ENCODE measurements around the gene CLCN7. TPM values are rescaled to one million over a fixed set of nuclear protein-coding genes. Genes with fewer than 3 reads are reported as not detected.

CLCN7 gene
- total RNA-seq, 4 donors from 2014 or later, result 57.6 to 171 (median 95.0) TPM

DNA sequence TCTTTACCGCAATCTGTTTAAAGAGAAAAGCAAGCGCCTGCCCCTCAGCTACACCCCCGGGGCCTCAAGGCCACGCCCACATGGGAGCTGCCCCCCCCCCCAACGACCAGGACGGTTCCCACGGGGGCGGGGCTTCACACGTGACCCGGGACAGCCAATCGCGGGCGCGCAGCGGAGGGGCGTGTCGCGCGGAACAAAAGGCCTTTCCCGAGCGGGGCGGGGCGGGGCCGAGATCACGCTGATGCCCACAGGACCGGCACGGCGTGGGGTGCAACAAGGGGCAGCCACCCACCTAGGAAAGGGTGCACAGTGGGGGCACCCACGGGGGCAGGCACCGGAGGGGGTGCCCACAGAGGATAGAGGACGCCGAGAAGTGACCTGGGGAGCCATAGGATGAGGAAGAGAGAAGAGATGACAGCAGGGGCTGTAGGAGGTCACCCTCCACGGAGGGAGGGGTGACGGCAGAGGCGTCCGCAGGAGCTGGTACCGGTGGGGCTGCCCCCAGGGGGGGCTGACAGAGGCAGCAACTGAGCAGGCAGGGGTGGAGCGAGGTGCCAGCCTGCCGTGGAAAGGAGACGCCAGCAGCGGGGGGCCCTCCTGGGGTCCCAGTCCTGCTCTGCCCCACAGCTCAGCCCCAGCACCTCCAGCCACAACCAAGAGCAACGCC lies 66.5 kb downstream of the CLCN7 start:
- Histone ChIP-seq H3K4me1 (peaks cover 5 to 23% (median 11%) of the 10 kb centered on the region in 4 donors), H3K4me3 (peak overlapping the region; percentile 25 to 51 (median 40)), H3K27me3 (no peaks in the 10 kb centered on the region), H3K27ac (peak overlapping the region; percentile 58 to 75 (median 66)), H3K36me3 (no peaks in the 10 kb centered on the region), H3K9me3 (no peaks in the 10 kb centered on the region)
- in situ Hi-C loops (cut with MboI; ENCODE audit: low pct_ligation_motif_present in 1 of 4, low pct_unique_long_range_greater_than_20kb in 1 of 4, low sequenced_read_pairs in 3 of 4), result no loop called here
- WGBS, 2 donors (ENCODE audit: low coverage in 1 of 2), result 3 to 5% methylated on average over 5 to 41 of the region's 42 CpGs
- intact Hi-C loops (cut with DNase I; ENCODE audit: low total_unique reads), result no loop called here
- TF ChIP-seq POLR2AphosphoS5 (IDR thresholded peaks at IDR 0.05) (peak in 1 of 3 donors; percentile 44), POLR2A (IDR thresholded peaks at IDR 0.05) (no peak)
- DNase-seq, result peak; percentile 96

DNA sequence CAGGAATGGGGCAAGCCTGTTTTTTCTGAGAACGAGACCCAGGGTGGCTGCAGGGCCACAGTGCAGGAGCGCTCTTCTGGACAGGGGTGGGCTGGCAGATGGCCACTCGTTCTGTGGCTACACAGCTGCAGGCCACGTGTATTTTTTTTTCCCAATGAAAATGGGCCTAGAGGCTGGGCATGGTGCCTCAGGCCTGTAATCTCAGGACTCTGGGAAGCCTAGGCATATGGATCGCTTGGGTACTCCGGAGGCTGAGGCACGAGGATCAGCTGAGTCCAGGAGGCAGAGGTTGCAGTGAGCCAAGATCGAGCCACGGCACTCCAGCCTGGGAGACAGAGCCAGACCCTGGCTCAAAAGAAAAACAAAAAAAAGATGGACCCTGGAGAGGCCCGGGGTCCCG lies 67.1 kb downstream of the CLCN7 start:
- H3K9me3 ChIP-seq, result no peaks in the 10 kb centered on the region
- peaks cover 0 to 5% (median 0%) of the 10 kb centered on the region in 4 donors for H3K36me3 ChIP-seq
- H3K4me1 ChIP-seq, result peaks cover 5 to 17% (median 11%) of the 10 kb centered on the region in 4 donors
- peak overlapping the region; percentile 7 to 75 (median 66) for H3K27ac ChIP-seq
- TF ChIP-seq, protein P1, sequence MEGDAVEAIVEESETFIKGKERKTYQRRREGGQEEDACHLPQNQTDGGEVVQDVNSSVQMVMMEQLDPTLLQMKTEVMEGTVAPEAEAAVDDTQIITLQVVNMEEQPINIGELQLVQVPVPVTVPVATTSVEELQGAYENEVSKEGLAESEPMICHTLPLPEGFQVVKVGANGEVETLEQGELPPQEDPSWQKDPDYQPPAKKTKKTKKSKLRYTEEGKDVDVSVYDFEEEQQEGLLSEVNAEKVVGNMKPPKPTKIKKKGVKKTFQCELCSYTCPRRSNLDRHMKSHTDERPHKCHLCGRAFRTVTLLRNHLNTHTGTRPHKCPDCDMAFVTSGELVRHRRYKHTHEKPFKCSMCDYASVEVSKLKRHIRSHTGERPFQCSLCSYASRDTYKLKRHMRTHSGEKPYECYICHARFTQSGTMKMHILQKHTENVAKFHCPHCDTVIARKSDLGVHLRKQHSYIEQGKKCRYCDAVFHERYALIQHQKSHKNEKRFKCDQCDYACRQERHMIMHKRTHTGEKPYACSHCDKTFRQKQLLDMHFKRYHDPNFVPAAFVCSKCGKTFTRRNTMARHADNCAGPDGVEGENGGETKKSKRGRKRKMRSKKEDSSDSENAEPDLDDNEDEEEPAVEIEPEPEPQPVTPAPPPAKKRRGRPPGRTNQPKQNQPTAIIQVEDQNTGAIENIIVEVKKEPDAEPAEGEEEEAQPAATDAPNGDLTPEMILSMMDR (IDR thresholded peaks at IDR 0.05), result no peak
- TF ChIP-seq POLR2AphosphoS5 (IDR thresholded peaks at IDR 0.05), result no peak
- TF ChIP-seq EP300 (IDR thresholded peaks at IDR 0.05; ENCODE audit: low read depth), result no peak
- TF ChIP-seq POLR2A (IDR thresholded peaks at IDR 0.05), result no peak
- in situ Hi-C loops (cut with MboI; ENCODE audit: low pct_ligation_motif_present in 1 of 4, low pct_unique_long_range_greater_than_20kb in 1 of 4, low sequenced_read_pairs in 3 of 4) (no loop called here), intact Hi-C loops (cut with DNase I; ENCODE audit: low total_unique reads) (no loop called here)
- no peaks in the 10 kb centered on the region for H3K27me3 ChIP-seq
- no peak for DNase-seq
- peak overlapping the region in 3 of 4 donors; percentile 37 to 51 (median 43) for H3K4me3 ChIP-seq
- WGBS, 2 donors (ENCODE audit: low coverage in 1 of 2), result 25% methylated on average over 11 of the region's 11 CpGs; no CpG with 5 or more reads in 1 of the 2 donors

DNA sequence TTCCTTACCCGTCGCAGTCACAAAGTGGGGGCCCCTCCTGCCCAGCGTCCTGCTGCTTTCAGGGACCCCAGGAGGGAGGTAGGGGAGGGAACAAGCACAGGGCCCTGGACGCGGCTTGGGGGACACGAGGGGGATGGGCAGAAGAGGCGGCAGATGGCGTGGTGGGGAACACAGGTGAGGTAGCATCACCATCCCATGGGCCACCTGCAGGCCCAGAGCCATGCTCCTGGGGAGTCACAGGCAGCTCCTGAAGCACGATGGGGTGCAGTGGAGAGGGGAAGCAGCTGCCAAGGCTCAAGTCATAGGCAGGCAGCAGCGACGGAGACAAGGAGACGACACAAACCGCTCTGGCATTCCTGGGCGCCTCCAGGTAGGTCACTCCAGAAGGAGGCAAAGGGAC lies 71.1 kb downstream of the CLCN7 start:
- intact Hi-C loops (cut with DNase I; ENCODE audit: low total_unique reads), result no loop called here
- WGBS, 2 donors (ENCODE audit: low coverage in 1 of 2), result 84 to 91% methylated on average over 9 to 14 of the region's 14 CpGs

DNA sequence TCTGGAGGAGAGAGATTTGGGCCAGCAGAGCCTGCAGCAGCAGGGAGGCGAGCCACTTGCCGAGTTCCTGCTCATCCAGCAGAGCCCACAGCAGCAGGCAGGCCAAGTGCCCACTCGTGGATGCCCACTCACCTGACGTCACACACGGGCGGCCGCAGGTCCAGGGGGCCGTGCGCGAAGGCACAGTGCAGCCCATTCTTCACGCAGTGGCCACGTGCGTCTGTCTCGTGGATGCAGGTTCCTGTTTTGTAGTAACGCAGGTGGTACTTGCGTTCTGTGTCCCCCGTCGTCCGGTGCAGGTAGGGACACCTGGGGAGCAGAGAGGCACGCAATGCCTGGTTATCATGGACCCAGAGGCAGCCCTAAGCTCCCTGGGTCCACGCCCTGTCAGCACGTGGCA lies 71.8 kb downstream of the CLCN7 start:
- no peak overlapping the region for H3K4me3 ChIP-seq
- H3K36me3 ChIP-seq, result peaks cover 0 to 41% (median 11%) of the 10 kb centered on the region in 4 donors
- H3K27ac ChIP-seq, result no peak overlapping the region
- 88 to 92% methylated on average over 4 to 22 of the region's 22 CpGs for WGBS, 2 donors (ENCODE audit: low coverage in 1 of 2)
- no peaks in the 10 kb centered on the region for H3K9me3 ChIP-seq
- no peaks in the 10 kb centered on the region for H3K27me3 ChIP-seq
- in situ Hi-C loops (cut with MboI; ENCODE audit: low pct_ligation_motif_present in 1 of 4, low pct_unique_long_range_greater_than_20kb in 1 of 4, low sequenced_read_pairs in 3 of 4) (no loop called here), intact Hi-C loops (cut with DNase I; ENCODE audit: low total_unique reads) (no loop called here)
- TF ChIP-seq POLR2AphosphoS5 (IDR thresholded peaks at IDR 0.05) (no peak), EP300 (IDR thresholded peaks at IDR 0.05; ENCODE audit: low read depth) (no peak), POLR2A (IDR thresholded peaks at IDR 0.05) (no peak)
- TF ChIP-seq, protein P1 (IDR thresholded peaks at IDR 0.05), result no peak
- H3K4me1 ChIP-seq, result peaks cover 0 to 6% (median 3%) of the 10 kb centered on the region in 4 donors
- no peak for DNase-seq

More for the DNA sequence above, 71.1 kb downstream of the CLCN7 start:
- in situ Hi-C loops (cut with MboI; ENCODE audit: low pct_ligation_motif_present in 1 of 4, low pct_unique_long_range_greater_than_20kb in 1 of 4, low sequenced_read_pairs in 3 of 4), result no loop called here
- Histone ChIP-seq H3K4me1 (peaks cover 5 to 12% (median 9%) of the 10 kb centered on the region in 4 donors), H3K9me3 (no peaks in the 10 kb centered on the region), H3K27ac (no peak overlapping the region), H3K4me3 (no peak overlapping the region), H3K27me3 (no peaks in the 10 kb centered on the region), H3K36me3 (peaks cover 0 to 34% (median 11%) of the 10 kb centered on the region in 4 donors)
- DNase-seq, result no peak
- no peak for TF ChIP-seq EP300 (IDR thresholded peaks at IDR 0.05; ENCODE audit: low read depth)
- no peak for TF ChIP-seq POLR2A (IDR thresholded peaks at IDR 0.05)
- no peak for TF ChIP-seq POLR2AphosphoS5 (IDR thresholded peaks at IDR 0.05)
- TF ChIP-seq, protein P1 (IDR thresholded peaks at IDR 0.05), result no peak
